Measurements from ENCODE around the gene HDAC5.

DNA sequence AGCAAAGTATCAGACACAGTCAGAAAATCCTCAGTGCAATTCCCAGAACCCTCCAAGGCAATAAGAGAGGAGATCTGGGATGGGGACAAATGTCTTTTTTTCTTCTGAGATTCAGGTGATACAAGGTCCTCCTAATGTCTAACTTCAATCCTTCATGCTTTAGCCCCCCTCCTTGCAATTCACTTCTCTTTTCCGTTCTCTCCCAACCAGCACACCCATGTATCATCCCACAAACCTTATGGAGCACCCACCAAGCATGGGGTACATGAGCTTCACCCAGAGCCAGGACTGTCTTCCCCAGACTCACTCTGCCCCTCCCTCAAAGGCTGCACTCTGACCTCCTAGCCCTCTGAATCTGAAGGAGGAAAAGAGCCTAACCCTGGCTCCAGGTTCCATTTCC is 10.1 kb downstream of the HDAC5 start:
- TF ChIP-seq GATA2 (IDR thresholded peaks at IDR 0.05; ENCODE audit: low read depth, low read length) = no peak
- TF ChIP-seq GATA3 (IDR thresholded peaks at IDR 0.05; ENCODE audit: low read depth, low read length) = no peak

Measured in SH-SY5Y (cell line).